Activated B cell treated with CpG ODN at 0.5 μM for 24 hours (primary cell): ENCODE measurements around the gene TBL1X. TPM values are rescaled to one million over a fixed set of nuclear protein-coding genes. Genes with fewer than 3 reads are reported as not detected.

Experiments
- ATAC-seq: fragments of 200-7000 bp; cut with Tn5 transposase; one replicate; pipeline ENCODE4 v1.10.0; 2021; ENCODE audit warnings: low read depth, mild to moderate bottlenecking, moderate library complexity
- CTCF ChIA-PET: fragments of 350-600 bp; sonication (Branson Sonifier 250); formaldehyde crosslinking; loops from one replicate; lab custom pipeline; 2021; ENCODE audit warnings: antibody characterized with exemption; lab: Charles Lee
- POLR2A ChIA-PET: fragments of 350-600 bp; sonication (Branson Sonifier 250); formaldehyde crosslinking; loops from one replicate; lab custom pipeline; 2021; ENCODE audit warnings: antibody characterized with exemption; lab: Charles Lee
- DNase-seq: peaks from one replicate; pipeline ENCODE4 v3.0.0; 2022
- H3K27ac Mint-ChIP-seq: one replicate; pipeline ENCODE4 v1.8.0; 2020; ENCODE audit warnings: mixed read lengths
- H3K27me3 Mint-ChIP-seq: one replicate; pipeline ENCODE4 v1.8.0; 2021; ENCODE audit warnings: mixed read lengths
- H3K36me3 Mint-ChIP-seq: one replicate; pipeline ENCODE4 v1.8.0; 2021; ENCODE audit warnings: low read depth, mixed read lengths
- H3K4me1 Mint-ChIP-seq: one replicate; pipeline ENCODE4 v1.8.0; 2021; ENCODE audit warnings: mixed read lengths
- H3K4me3 Mint-ChIP-seq: one replicate; pipeline ENCODE4 v1.8.0; 2020; ENCODE audit warnings: mild to moderate bottlenecking, mixed read lengths
- H3K9me3 Mint-ChIP-seq: one replicate; pipeline ENCODE4 v1.8.0; 2020; ENCODE audit warnings: mixed read lengths
- CTCF ChIP-seq: fragments of 200-600 bp; IDR thresholded peaks from one replicate; pipeline ENCODE4 v1.8.0; 2022; ENCODE audit warnings: antibody characterized with exemption, mild to moderate bottlenecking
- intact Hi-C: fragments of 100-400 bp; cut with micrococcal nuclease; formaldehyde crosslinking; loops from one replicate; pipeline ENCODE4 v1.15.1; 2024
- total RNA-seq: library from RNA; stranded (reverse); gene quantifications from 2 replicates; pipeline ENCODE4 v1.2.3, GENCODE V29; 2022

The TBL1X gene
- total RNA-seq, 1 donor from 2014 or later: 38.5 TPM

- DNase-seq: no peak
- Mint-ChIP-seq H3K4me1 (peaks cover 10% of the 10 kb centered on the region), H3K9me3 (no peaks in the 10 kb centered on the region), H3K4me3 (no peak overlapping the region), H3K27ac (no peak overlapping the region), H3K27me3 (no peaks in the 10 kb centered on the region), H3K36me3 (peaks cover 8% of the 10 kb centered on the region)
- TF ChIP-seq CTCF: no peak
- no peak for ATAC-seq
- intact Hi-C loops: no loop called here
- ChIA-PET POLR2A (no interaction called here), CTCF (no interaction called here)
Measured at GRCh38 chrX:9635803-9636202, 170.9 kb downstream of the TBL1X start.

- TF ChIP-seq CTCF: no peak
- no peaks in the 10 kb centered on the region for H3K27me3 Mint-ChIP-seq
- DNase-seq: no peak
- ChIA-PET CTCF (no interaction called here), POLR2A (no interaction called here)
- no peak overlapping the region for H3K27ac Mint-ChIP-seq
- H3K36me3 Mint-ChIP-seq: peaks cover 9% of the 10 kb centered on the region
- no peaks in the 10 kb centered on the region for H3K9me3 Mint-ChIP-seq
- H3K4me1 Mint-ChIP-seq: peaks cover 23% of the 10 kb centered on the region
- intact Hi-C loops: no loop called here
- no peak for ATAC-seq
- H3K4me3 Mint-ChIP-seq: no peak overlapping the region
Measured at GRCh38 chrX:9638871-9639270, 174.0 kb downstream of the TBL1X start.

GRCh38 chrX:9642270-9642995 is 177.6 kb downstream of the TBL1X start:
- TF ChIP-seq CTCF: no peak
- ATAC-seq (no peak), DNase-seq (no peak)
- no peaks in the 10 kb centered on the region for H3K9me3 Mint-ChIP-seq
- intact Hi-C loops: no loop called here
- H3K4me3 Mint-ChIP-seq: no peak overlapping the region
- H3K27me3 Mint-ChIP-seq: no peaks in the 10 kb centered on the region
- ChIA-PET POLR2A (no interaction called here), CTCF (no interaction called here)
- H3K36me3 Mint-ChIP-seq: peaks cover 10% of the 10 kb centered on the region
- H3K4me1 Mint-ChIP-seq: peaks cover 32% of the 10 kb centered on the region
- H3K27ac Mint-ChIP-seq: no peak overlapping the region

- POLR2A ChIA-PET: no interaction called here
- TF ChIP-seq CTCF: no peak
- no peak for DNase-seq
- Mint-ChIP-seq H3K4me1 (peaks cover 29% of the 10 kb centered on the region), H3K9me3 (no peaks in the 10 kb centered on the region), H3K4me3 (no peak overlapping the region), H3K27ac (peak overlapping the region; percentile 60), H3K27me3 (no peaks in the 10 kb centered on the region), H3K36me3 (peaks cover 11% of the 10 kb centered on the region)
- CTCF ChIA-PET: no interaction called here
- intact Hi-C loops: loop anchor here (1.0 to 2.0 kb wide), 2 partner anchors 12 to 33 kb away; no protein-coding TSS in a partner anchor
- ATAC-seq: no peak
Measured at GRCh38 chrX:9643807-9644206, 178.9 kb downstream of the TBL1X start.

- no peak for TF ChIP-seq CTCF
- peak; percentile 16 for DNase-seq
- Mint-ChIP-seq H3K4me3 (peak overlapping the region; percentile 38), H3K9me3 (no peaks in the 10 kb centered on the region), H3K4me1 (peaks cover 28% of the 10 kb centered on the region), H3K27ac (peak overlapping the region; percentile 60), H3K36me3 (peaks cover 11% of the 10 kb centered on the region), H3K27me3 (no peaks in the 10 kb centered on the region)
- CTCF ChIA-PET: no interaction called here
- intact Hi-C loops: loop anchor here (1.0 to 2.0 kb wide), 2 partner anchors 12 to 32 kb away; no protein-coding TSS in a partner anchor
- peak; percentile 94 for ATAC-seq
- POLR2A ChIA-PET: no interaction called here
Measured at GRCh38 chrX:9644335-9644734, 179.5 kb downstream of the TBL1X start.
